ENCODE measurements around the gene HSD11B1L. TPM values are rescaled to one million over a fixed set of nuclear protein-coding genes. Genes with fewer than 3 reads are reported as not detected.

The HSD11B1L gene
- total RNA-seq, 3 donors from 2014 or later = 10.4 to 13.1 (median 11.1) TPM

- H3K9me3 ChIP-seq = no peaks in the 10 kb centered on the region
- no peak overlapping the region for H3K27ac ChIP-seq
- H3K27me3 ChIP-seq = no peaks in the 10 kb centered on the region
- peaks cover 0 to 14% of the 10 kb centered on the region in 2 donors for H3K4me1 ChIP-seq
- H3K36me3 ChIP-seq = no peaks in the 10 kb centered on the region
- TF ChIP-seq POLR2AphosphoS5 (IDR thresholded peaks at IDR 0.05) (no peak), POLR2A (IDR thresholded peaks at IDR 0.05) (no peak)
- TF ChIP-seq, protein P1, sequence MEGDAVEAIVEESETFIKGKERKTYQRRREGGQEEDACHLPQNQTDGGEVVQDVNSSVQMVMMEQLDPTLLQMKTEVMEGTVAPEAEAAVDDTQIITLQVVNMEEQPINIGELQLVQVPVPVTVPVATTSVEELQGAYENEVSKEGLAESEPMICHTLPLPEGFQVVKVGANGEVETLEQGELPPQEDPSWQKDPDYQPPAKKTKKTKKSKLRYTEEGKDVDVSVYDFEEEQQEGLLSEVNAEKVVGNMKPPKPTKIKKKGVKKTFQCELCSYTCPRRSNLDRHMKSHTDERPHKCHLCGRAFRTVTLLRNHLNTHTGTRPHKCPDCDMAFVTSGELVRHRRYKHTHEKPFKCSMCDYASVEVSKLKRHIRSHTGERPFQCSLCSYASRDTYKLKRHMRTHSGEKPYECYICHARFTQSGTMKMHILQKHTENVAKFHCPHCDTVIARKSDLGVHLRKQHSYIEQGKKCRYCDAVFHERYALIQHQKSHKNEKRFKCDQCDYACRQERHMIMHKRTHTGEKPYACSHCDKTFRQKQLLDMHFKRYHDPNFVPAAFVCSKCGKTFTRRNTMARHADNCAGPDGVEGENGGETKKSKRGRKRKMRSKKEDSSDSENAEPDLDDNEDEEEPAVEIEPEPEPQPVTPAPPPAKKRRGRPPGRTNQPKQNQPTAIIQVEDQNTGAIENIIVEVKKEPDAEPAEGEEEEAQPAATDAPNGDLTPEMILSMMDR (IDR thresholded peaks at IDR 0.05) = no peak
- no peak for DNase-seq (ENCODE audit: low spot score in 2 of 2)
- intact Hi-C loops (cut with DNase I; ENCODE audit: low total_unique reads) = no loop called here
- peak overlapping the region in 1 of 3 donors; percentile 83 for H3K4me3 ChIP-seq
Measured at GRCh38 chr19:5718037-5718578, 37.3 kb downstream of the HSD11B1L start.

DNA sequence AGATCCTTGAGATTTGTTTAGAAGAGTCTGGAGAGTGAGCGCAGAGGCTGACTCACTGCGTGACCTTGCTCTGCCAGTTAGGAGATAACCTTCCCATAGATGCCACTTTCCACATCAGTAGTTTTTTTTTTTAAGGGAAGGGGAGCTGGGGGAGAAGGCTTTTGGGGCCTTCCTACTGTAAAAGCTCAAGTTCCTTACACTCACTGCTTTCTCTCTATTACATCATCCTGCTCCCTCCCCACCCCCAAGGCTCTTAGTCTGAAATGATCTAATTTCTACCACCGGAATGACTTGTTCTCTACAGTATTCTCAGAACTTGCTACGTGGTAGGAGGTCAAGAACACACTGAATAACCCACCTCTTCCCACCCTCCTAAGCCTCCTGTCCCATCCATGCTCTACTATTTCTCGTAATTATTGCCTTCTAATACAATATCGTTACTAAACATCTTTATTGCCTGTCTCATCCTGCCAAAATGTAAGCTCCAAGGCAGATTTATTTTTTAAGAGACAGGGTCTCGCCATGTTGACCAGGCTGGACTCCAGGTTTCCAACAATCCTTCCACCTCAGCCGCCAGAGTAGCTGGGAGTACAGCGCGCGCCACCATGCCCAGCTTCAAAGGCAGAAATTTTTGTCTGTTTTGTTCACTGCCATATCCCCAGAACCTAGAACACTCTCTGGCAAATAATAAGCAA is 37.9 kb downstream of the HSD11B1L start:
- peak overlapping the region; percentile 95 to 97 for H3K27ac ChIP-seq

GRCh38 chr19:5719274-5719960 is 38.6 kb downstream of the HSD11B1L start:
- peak overlapping the region; percentile 95 to 97 for H3K27ac ChIP-seq
- no peaks in the 10 kb centered on the region for H3K36me3 ChIP-seq
- H3K9me3 ChIP-seq = no peaks in the 10 kb centered on the region
- no peaks in the 10 kb centered on the region for H3K27me3 ChIP-seq
- H3K4me1 ChIP-seq = peaks cover 0 to 14% of the 10 kb centered on the region in 2 donors
- peak overlapping the region; percentile 83 to 99 (median 98) for H3K4me3 ChIP-seq
- TF ChIP-seq, protein P1 (IDR thresholded peaks at IDR 0.05) = no peak
- TF ChIP-seq POLR2A (IDR thresholded peaks at IDR 0.05) (no peak), POLR2AphosphoS5 (IDR thresholded peaks at IDR 0.05) (no peak)
- peak in 1 of 2 donors; percentile 32 for DNase-seq (ENCODE audit: low spot score in 2 of 2)
- intact Hi-C loops (cut with DNase I; ENCODE audit: low total_unique reads) = no loop called here

More for the DNA sequence above, 37.9 kb downstream of the HSD11B1L start:
- TF ChIP-seq POLR2A (IDR thresholded peaks at IDR 0.05) = no peak
- no peak for TF ChIP-seq POLR2AphosphoS5 (IDR thresholded peaks at IDR 0.05)
- TF ChIP-seq, protein P1 (IDR thresholded peaks at IDR 0.05) = no peak
- Histone ChIP-seq H3K4me3 (peak overlapping the region; percentile 83 to 99 (median 98)), H3K36me3 (no peaks in the 10 kb centered on the region), H3K27me3 (no peaks in the 10 kb centered on the region), H3K4me1 (peaks cover 0 to 14% of the 10 kb centered on the region in 2 donors), H3K9me3 (no peaks in the 10 kb centered on the region)
- DNase-seq (ENCODE audit: low spot score in 2 of 2) = no peak
- intact Hi-C loops (cut with DNase I; ENCODE audit: low total_unique reads) = no loop called here

DNA sequence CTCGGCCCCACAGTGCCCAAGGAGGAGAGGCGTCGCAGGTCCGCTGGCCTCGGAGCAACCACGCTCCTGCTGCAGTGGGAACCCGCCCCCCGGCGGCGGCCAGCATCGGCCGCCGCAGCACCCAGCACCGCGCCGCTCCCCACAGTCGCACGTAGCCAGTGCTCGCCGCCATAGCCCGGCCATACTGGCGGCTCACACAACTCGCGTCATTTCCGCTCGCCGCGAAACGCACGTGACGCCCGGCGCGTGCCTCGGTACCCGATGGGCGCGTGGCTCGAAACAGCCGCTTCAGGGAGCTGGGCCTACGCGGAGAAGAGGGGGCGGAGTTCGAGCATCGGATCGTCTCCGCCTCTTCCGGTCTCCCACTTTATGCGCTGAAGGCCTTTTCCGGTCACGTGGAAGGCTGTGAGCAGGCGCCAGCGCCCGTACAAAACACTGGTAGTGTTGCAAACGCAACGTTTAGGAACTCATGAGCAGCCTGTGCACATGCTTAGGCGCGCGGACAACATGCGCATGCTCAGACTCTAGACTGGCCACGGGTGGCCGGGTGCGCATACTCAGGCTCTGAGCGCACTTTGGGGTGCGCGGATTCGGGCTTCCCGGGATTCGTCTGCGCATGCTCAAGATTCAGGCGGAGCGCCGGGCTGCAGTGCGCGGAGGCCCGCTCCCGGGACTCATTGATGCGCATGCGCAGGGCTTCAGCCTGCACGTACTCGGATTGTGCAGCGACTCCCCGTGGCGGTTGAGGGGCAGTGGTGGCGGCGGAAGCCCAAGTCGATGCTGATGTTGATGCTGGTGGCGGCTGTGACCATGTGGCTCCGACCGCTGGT is 39.3 kb downstream of the HSD11B1L start, which contains the start of the genes CATSPERD and LONP1:
Gene CATSPERD (plus strand): TSS at position 677 of the 830 bp plus-strand sequence. CDS start 101 bp downstream, at position 778.
Gene LONP1 (minus strand): TSS at position 186 of the 830 bp plus-strand sequence. CDS start 14 bp downstream, at position 172.
- DNase-seq (ENCODE audit: low spot score in 2 of 2) = peak; percentile 98
- intact Hi-C loops (cut with DNase I; ENCODE audit: low total_unique reads) = loop anchor here (10.0 kb wide), 1 partner anchor 1355 kb away; no protein-coding TSS in a partner anchor
- H3K27ac ChIP-seq = peak within 1 kb of the TSS; percentile 95 to 97
- peak within 1 kb of the TSS; percentile 83 to 99 (median 98) for H3K4me3 ChIP-seq
- H3K4me1 ChIP-seq = peaks cover 0 to 14% of the 10 kb centered on the region in 2 donors
- no peaks in the 10 kb centered on the region for H3K27me3 ChIP-seq
- H3K36me3 ChIP-seq = no peaks in the 10 kb centered on the region
- TF ChIP-seq POLR2A (IDR thresholded peaks at IDR 0.05) = peak; percentile 42
- peak; percentile 97 to 99 (median 98) for TF ChIP-seq POLR2AphosphoS5 (IDR thresholded peaks at IDR 0.05)
- TF ChIP-seq, protein P1 (IDR thresholded peaks at IDR 0.05) = peak; percentile 89 to 98 (median 94)
- no peaks in the 10 kb centered on the region for H3K9me3 ChIP-seq

Data from breast epithelium (tissue), 4 donors.